Hepatocyte (in vitro differentiated cells): ENCODE results near the gene SLC8A1. TPM values are rescaled to one million over a fixed set of nuclear protein-coding genes. Genes with fewer than 3 reads are reported as not detected.

Experiments used
- DNase-seq: peaks from one replicate; pipeline ENCODE4 v3.0.0-alpha.2; 2016; ENCODE audit warnings: low spot score
- H2AFZ ChIP-seq: fragments of 200-600 bp; sonication (generic); 2 replicates; pipeline ENCODE4 v1.6.0; 2016; ENCODE audit warnings: antibody characterized with exemption, mild to moderate bottlenecking
- H3K27ac ChIP-seq: fragments of 200-600 bp; sonication (generic); 2 replicates; pipeline ENCODE4 v1.5.1; 2016; ENCODE audit warnings: mild to moderate bottlenecking
- H3K27me3 ChIP-seq: fragments of 200-600 bp; sonication (generic); 2 replicates; pipeline ENCODE4 v1.6.1; 2016
- H3K36me3 ChIP-seq: fragments of 200-600 bp; sonication (generic); replicated peaks from 2 replicates; pipeline ENCODE4 v1.5.1; 2016; ENCODE audit warnings: low read depth; ENCODE audit not compliant: insufficient read depth
- H3K4me1 ChIP-seq: fragments of 200-600 bp; sonication (generic); 2 replicates; pipeline ENCODE4 v1.5.1; 2016; ENCODE audit warnings: mild to moderate bottlenecking, moderate library complexity; ENCODE audit not compliant: insufficient read depth
- H3K4me2 ChIP-seq: fragments of 200-600 bp; sonication (generic); 2 replicates; pipeline ENCODE4 v1.6.0; 2016
- H3K4me3 ChIP-seq: fragments of 200-600 bp; sonication (generic); 2 replicates; pipeline ENCODE4 v1.5.1; 2016; ENCODE audit warnings: mild to moderate bottlenecking
- H3K79me2 ChIP-seq: fragments of 200-600 bp; sonication (generic); 2 replicates; pipeline ENCODE4 v1.6.0; 2017; ENCODE audit warnings: mild to moderate bottlenecking
- H3K9me2 ChIP-seq: fragments of 200-600 bp; sonication (generic); replicated peaks from 2 replicates; pipeline ENCODE4 v1.6.0; 2017; ENCODE audit warnings: mild to moderate bottlenecking; ENCODE audit not compliant: insufficient read depth
- H3K9me3 ChIP-seq: fragments of 200-600 bp; sonication (generic); 2 replicates; pipeline ENCODE4 v1.5.1; 2016; ENCODE audit warnings: low read depth, mild to moderate bottlenecking
- H4K20me1 ChIP-seq: fragments of 200-600 bp; sonication (generic); 2 replicates; pipeline ENCODE4 v1.6.0; 2016; ENCODE audit warnings: mild to moderate bottlenecking; ENCODE audit not compliant: insufficient read depth, poor library complexity, severe bottlenecking
- CTCF ChIP-seq: fragments of 200-600 bp; sonication (generic); IDR thresholded peaks from 2 replicates; pipeline ENCODE4 v1.5.1; 2016; ENCODE audit warnings: antibody characterized with exemption, mild to moderate bottlenecking; ENCODE audit not compliant: poor library complexity
- EZH2 ChIP-seq: fragments of 200-600 bp; sonication (generic); IDR thresholded peaks from 2 replicates; pipeline ENCODE4 v1.6.1; 2016; ENCODE audit warnings: antibody characterized with exemption, mild to moderate bottlenecking, borderline replicate concordance
- EZH2phosphoT487 ChIP-seq: fragments of 200-600 bp; sonication (generic); IDR thresholded peaks from one replicate; pipeline ENCODE4 v1.6.1; 2018; ENCODE audit warnings: antibody characterized with exemption, mild to moderate bottlenecking, low read depth, moderate library complexity; ENCODE audit not compliant: unreplicated experiment, severe bottlenecking
- WGBS: methylation state at CpG from one replicate; pipeline ENCODE4 v1.1.6; 2016; ENCODE audit warnings: low lambda C conversion rate; ENCODE audit errors: missing lambda C conversion rate; 5-methylcytosine and 5-hydroxymethylcytosine counted together
- polyA plus RNA-seq: library from polyadenylated mRNA; unstranded; fragments of >200 nt; fragmentation: Nextera tagmentation; extraction: Ambion mirVana; gene quantifications from 2 replicates; pipeline ENCODE4 v1.2.1, GENCODE V29; 2016
- total RNA-seq: library from RNA; depleted of rRNA; stranded (reverse); fragments of >200 nt; gene quantifications from 2 replicates; pipeline ENCODE4 v1.2.3, GENCODE V29; 2014

Gene SLC8A1
- total and polyA plus RNA-seq, 2 experiments from 2014 or later = 2.2 to 8.9 TPM

GRCh38 chr2:40115348-40115747, 336.5 kb downstream of the SLC8A1 start:
- Histone ChIP-seq H3K27me3 (no peaks in the 10 kb centered on the region), H3K4me2 (no peak overlapping the region), H3K27ac (no peak overlapping the region), H3K36me3 (no peaks in the 10 kb centered on the region), H3K9me2 (no peaks in the 10 kb centered on the region), H3K4me1 (no peaks in the 10 kb centered on the region), H3K9me3 (no peaks in the 10 kb centered on the region), H4K20me1 (no peaks in the 10 kb centered on the region), H3K79me2 (no peaks in the 10 kb centered on the region), H3K4me3 (no peak overlapping the region), H2AFZ (no peak overlapping the region)
- DNase-seq = no peak
- 98% methylated on average over 12 of the region's 12 CpGs for WGBS
- TF ChIP-seq EZH2phosphoT487 (no peak), EZH2 (no peak), CTCF (no peak)

- TF ChIP-seq EZH2 (no peak), CTCF (no peak), EZH2phosphoT487 (no peak)
- WGBS = 93% methylated on average over 4 of the region's 4 CpGs
These were observed 337.9 kb downstream of the SLC8A1 start for GRCh38 chr2:40113997-40114396.

GRCh38 chr2:40113272-40113968, 338.5 kb downstream of the SLC8A1 start:
- TF ChIP-seq CTCF (no peak), EZH2 (no peak), EZH2phosphoT487 (no peak)
- H3K27me3 ChIP-seq = no peaks in the 10 kb centered on the region
- no peaks in the 10 kb centered on the region for H3K79me2 ChIP-seq
- H3K27ac ChIP-seq = no peak overlapping the region
- no peaks in the 10 kb centered on the region for H3K36me3 ChIP-seq
- H4K20me1 ChIP-seq = no peaks in the 10 kb centered on the region
- no peak for DNase-seq
- H3K4me1 ChIP-seq = no peaks in the 10 kb centered on the region
- H3K4me3 ChIP-seq = no peak overlapping the region
- no peaks in the 10 kb centered on the region for H3K9me2 ChIP-seq
- WGBS = 70% methylated on average over 4 of the region's 4 CpGs
- H3K9me3 ChIP-seq = no peaks in the 10 kb centered on the region
- no peak overlapping the region for H3K4me2 ChIP-seq
- H2AFZ ChIP-seq = no peak overlapping the region

More at GRCh38 chr2:40113997-40114396, 337.9 kb downstream of the SLC8A1 start:
- Histone ChIP-seq H2AFZ (no peak overlapping the region), H4K20me1 (no peaks in the 10 kb centered on the region), H3K9me2 (no peaks in the 10 kb centered on the region), H3K4me3 (no peak overlapping the region), H3K27me3 (no peaks in the 10 kb centered on the region), H3K4me2 (no peak overlapping the region), H3K36me3 (no peaks in the 10 kb centered on the region), H3K4me1 (no peaks in the 10 kb centered on the region), H3K9me3 (no peaks in the 10 kb centered on the region), H3K27ac (no peak overlapping the region), H3K79me2 (no peaks in the 10 kb centered on the region)
- DNase-seq = no peak
